NCI-H2107 treated with DMSO at 0.1 percent for 48 hours (cell line): ENCODE data around the gene EXOSC2.

ENCODE experiments used
- DNase-seq: peaks from one replicate; lab custom pipeline; 2025; ENCODE audit not compliant: unreplicated experiment; lab: John Stamatoyannopoulos, UW

The EXOSC2 gene

GRCh38 chr9:130693426-130694191 is at the start of gene EXOSC2:
TSS of gene EXOSC2 (plus strand) at chr9:130693780. CDS start at chr9:130693792, 12 bp downstream.
- DNase-seq: peak; percentile 93

- no peak for DNase-seq
These were observed 42.4 kb upstream of the EXOSC2 start for GRCh38 chr9:130651221-130651620.

DNA sequence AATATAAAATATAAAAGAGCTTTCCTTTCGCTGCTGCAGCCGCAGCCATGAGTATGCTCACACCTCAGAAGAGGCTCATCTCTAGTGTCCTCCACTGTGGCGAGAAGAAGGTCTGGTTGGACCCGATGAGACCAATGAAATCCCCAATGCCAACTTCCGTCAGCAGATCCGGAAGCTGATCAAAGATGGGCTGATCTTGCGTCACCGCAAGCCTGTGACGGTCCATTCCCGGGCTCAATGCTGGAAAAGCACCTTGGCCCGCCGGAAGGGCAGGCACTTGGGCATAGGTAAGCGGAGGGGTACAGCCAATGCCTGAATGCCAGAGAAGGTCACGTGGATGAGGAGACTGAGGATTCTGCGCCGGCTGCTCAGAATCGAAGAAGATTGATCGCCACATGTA is 41.8 kb upstream of the EXOSC2 start:
- DNase-seq: no peak

DNA sequence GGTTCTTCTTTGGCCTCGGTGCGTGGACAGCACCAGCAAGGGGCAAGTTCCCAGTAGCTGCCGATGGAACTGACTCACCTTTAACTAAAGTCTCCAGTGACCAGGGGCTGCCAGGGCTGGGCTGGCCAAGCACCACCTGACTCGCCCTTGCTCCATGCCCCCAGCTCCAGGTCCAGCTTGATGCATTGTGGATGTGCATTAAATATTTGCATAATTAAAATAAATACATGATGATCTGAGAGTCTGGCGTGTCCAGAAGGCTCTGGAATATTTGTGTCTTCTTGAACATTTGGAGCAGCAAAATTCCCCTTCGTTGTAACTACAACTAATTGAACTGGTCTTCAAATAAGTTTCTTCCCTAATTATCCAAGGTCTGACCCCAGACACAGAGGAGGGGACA is 38.7 kb upstream of the EXOSC2 start:
- no peak for DNase-seq

GRCh38 chr9:130658893-130659698 is 34.5 kb upstream of the EXOSC2 start:
- DNase-seq: no peak

GRCh38 chr9:130659699-130660248 is 33.8 kb upstream of the EXOSC2 start:
- DNase-seq: no peak

DNA sequence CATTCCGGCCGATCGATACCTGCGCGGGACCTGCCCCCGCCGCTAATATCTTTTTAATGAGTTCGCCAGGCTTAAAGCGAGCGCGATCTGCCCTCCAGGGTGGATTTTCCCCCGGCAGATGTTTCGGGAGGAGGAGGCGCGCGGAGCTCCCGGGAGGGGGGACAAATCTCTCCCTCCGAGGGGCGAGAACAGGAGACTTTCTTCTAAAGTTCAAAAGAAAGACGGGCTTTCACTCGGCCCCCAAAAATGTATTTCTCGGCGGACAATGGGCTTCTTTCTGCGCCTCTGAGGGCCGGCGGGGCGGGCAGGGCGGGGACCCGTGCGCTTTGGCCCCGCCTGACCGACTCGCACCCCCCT is 33.3 kb upstream of the EXOSC2 start:
- no peak for DNase-seq

DNA sequence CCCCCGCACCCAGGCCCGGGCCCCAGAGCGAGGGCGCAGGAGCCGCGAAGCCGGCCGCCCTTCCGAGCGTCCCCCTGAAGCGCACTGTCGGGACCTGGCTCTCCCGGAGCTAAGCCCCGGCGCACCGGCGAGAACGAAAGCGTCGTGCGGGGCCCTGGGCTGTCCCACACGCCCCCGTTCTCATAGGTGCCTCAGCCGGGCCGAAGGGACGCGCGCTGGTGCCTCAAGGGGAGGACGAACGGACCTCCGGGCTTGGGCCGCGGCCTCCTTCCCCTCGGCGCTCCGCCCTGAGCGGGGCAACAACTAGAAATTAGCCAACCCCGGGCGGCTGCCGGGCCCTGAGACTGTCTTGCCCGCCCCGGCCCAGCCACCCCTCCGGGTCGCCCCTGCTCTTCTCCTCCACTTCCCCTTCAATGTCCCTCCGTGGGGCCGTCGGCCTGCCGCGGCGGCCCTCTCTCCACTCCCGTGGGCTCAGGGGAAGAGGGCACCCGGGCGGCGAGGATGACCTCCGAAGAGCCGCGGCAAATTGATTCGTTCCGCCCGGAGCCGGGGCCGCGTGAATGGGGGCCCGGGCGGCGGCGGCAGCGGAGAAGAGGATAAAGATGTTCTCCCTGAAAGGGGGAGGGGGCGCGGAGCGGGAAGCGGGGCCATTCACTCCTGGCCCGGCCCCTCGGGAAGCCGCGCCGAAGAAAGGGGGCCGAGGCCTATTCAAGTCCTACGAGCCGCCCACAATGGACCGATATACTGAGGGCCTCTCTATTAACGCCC is 32.7 kb upstream of the EXOSC2 start:
- DNase-seq: no peak

- DNase-seq: no peak
These were observed 32.0 kb upstream of the EXOSC2 start for GRCh38 chr9:130661451-130662098.

DNA sequence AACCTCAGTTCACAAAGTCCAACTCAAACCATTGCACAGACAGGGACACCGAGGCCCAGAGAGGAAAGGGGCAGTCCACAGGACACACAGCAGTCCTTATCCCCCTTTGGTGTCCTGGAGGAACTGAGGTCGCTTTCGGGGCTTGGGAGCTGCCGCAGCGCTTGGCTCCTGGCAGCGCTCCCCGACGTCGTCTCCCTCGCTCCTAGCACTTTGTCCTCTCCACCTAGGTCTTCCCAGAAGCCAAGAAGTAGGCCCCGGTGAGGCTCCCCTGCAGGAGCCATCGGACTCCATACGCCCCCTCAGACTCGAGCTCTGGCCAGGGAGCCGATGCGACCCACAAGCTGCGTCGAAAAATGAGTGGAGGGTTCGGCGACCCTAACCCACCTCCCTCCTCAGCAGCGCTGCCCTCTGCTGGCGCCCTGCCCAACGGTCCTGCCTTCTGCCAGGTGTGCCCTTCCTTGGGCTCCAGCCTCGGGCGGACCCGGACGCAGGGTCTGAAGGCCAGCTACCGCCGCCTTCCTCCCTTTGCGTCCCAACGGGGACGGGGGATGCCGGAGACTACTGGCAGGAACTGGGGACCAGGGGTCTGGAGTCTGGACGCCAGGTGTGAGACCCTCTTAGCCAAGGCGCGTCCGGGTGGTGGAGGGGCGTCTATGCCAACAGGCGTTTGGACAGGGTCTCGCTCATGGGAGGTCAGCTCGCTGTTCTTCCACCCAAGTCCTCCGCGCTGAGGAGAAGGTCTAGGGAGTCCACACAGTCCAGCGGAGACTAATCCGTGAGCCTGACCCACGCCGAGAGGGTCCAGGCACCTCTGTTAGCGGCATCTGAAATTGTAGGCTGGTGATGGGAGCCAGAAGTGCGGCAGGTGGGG is 31.2 kb upstream of the EXOSC2 start:
- DNase-seq: no peak

DNA sequence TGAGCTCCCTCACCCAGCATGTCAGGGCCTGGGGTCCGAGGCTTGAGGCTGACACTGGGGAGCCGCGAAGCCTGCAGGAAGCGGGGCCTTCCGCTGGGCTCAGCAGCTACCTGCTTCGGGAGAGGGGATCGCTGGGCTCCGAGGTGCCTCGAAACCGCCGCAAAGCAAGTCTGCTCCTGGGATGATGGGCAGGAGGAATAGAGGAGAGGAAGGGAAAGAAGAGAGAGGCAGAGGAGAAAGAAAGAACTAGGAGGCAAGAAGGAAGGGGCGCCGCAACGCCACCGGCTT is 30.7 kb upstream of the EXOSC2 start:
- no peak for DNase-seq

DNA sequence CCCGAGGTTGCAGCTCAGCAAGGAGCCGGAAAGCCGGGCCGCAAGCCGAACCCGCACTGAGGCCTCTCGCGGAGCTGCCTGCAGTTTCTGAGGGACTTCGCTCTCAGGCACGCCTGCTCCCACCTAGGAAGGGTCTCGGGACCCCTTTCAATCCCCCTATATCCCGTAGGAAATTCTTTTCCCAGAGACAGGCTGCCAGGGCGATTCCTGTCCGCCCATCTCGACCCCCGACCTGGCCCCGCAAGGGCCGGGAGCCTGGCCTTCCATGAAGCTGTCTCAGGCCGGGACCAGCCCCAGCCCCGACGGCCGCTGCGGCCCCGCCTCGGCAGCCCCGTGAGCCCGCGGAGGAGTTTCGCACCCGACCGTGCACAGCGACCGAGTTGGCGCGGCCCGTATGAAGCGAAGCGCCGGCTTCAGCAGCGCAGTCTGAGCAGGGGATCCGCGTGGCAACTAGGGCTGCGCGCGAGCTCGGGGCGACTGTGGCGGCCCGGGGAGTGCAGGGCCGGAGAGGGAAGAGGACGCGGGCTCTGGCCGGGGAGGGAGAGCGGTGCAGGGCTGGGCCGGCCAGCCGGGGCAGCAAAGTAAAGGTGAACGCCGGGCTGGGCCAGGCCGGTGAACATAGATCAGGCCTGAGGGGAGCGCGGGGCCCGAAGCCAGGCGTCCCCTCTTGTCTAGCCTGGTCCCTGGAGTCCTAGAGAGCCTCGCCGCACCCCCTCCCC is 30.2 kb upstream of the EXOSC2 start:
- no peak for DNase-seq

GRCh38 chr9:130663977-130664250 is 29.7 kb upstream of the EXOSC2 start:
- no peak for DNase-seq

DNA sequence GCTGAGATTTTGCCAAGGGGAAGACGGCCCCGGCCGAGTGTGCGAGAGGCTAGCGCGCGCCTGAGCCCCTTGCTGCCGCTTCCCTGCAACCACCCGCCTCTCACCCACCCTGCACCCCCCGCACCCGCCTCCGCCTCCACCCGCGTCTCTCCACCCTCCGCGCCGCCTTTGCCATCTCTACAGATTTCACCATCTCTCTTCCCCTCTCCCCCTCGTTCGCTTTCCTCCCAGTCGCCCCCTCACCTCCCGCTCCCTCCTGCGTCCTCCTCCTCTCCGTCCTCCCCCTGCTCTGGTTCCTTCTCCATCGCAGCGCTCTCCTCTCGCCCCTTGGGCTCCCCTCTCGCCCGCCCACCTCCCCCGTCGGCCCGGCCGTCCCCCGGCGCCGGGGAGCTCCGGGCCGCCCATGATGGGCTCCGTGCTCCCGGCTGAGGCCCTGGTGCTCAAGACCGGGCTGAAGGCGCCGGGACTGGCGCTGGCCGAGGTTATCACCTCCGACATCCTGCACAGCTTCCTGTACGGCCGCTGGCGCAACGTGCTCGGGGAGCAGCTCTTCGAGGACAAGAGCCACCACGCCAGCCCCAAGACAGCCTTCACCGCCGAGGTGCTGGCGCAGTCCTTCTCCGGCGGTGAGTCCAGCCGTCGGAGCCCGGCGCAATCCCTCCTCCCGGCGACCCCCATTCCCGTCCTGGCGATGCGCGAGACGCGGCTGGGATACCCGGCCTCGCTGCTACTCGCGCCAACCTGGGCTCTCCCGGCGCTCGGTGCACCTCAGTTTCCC is 29.1 kb upstream of the EXOSC2 start, which contains the start of gene PRDM12:
PRDM12 (plus strand) TSS at position 344 of the 778 bp plus-strand sequence; CDS start at position 404, 60 bp downstream.
- DNase-seq: no peak

GRCh38 chr9:130665029-130665430 is 28.6 kb upstream of the EXOSC2 start:
- DNase-seq: no peak

DNA sequence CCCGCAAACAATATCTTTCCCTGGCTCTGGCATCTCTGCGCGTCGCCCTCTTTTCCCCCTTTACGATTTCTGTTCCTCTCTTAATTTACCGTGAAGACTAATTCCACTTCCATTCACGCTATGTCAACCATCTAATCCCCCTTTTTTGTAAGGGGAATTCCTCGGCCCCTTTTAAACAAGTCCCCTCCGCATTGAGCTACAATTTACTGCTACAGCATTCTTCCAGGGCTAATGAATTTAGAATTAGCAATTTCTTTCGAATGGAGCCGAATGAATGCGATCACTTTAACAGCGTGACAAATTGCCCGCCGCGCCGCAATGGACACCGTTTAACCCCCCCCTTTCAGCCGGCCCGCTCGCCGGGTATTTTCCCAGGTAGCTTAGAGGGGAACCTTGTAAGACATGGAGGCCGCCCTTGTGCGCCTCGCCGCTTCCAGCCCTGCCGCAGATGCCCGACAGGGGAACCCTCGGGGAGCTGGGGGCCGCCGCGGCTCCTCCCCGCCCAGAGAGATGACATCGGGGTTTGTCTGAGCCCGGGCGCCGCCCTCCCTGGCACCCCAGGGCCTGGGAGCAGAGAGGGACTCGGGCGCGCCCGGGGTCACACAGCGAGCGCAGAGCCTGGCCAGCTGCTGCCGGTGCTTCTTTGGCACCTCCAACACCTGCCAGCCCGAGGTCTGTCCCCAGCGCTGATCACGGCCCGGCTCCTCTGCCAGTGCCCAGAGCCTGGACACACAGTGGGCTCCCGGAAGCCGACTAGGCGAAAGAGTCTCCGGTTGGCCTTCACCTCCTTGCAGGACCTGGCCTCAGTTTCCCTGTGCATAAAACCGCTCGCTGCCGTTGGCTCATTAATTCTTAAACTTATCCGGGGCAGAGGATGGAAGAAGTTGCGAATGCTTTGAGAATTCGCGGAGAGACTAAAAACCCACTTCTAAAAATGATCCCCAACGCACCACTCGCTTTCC is 27.9 kb upstream of the EXOSC2 start:
- no peak for DNase-seq

GRCh38 chr9:130666393-130667119 is 27.0 kb upstream of the EXOSC2 start:
- DNase-seq: no peak
